Measurements from ENCODE around the gene LCN9. TPM values are rescaled to one million over a fixed set of nuclear protein-coding genes. Genes with fewer than 3 reads are reported as not detected.

Gene LCN9
- not detected for total RNA-seq

DNA sequence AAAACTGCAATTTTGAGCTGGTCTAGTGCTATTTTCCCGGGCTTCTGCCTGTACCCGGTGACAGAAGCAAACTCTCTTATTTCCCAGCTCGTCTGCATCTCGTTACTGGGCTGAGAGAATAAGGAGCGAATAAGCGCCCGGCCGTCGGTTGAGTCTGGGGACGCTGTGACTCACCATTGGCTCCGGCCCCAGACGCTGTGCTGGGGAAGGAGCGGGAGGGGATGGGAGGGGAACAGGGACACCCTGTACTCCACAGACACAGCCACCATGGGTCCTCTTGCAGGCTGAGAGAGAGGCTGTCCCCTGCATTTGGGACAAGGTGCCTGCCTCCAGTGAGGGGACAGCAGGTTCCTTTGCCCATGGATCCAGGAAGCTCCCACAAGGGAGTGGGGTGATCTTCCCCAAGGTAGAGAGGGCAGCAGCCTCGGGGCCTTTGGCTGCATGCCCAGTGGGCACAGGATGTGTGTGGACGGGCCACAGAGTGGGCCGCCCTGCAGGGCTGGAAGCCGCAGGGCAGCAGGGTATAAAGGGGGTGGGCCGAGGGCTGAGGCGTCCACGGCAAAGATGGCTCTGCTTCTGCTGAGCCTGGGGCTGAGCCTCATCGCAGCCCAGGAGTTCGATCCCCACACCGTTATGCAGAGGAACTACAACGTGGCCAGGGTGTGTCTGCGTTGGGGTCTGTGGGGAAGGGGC, at the start of gene LCN9:
Gene LCN9, plus strand, starts transcription at position 552 of the 693 bp plus-strand sequence. Its CDS starts 13 bp downstream, at position 565.
- no peaks in the 10 kb centered on the region for H3K27me3 ChIP-seq
- H3K9me3 ChIP-seq: no peaks in the 10 kb centered on the region
- no peak within 1 kb of the TSS for H3K27ac ChIP-seq
- no peak within 1 kb of the TSS for H3K4me3 ChIP-seq (replicated peaks in 1 of 3)
- no peaks in the 10 kb centered on the region for H3K4me1 ChIP-seq
- intact Hi-C loops (cut with DNase I): no loop called here
- TF ChIP-seq CTCF (IDR thresholded peaks at IDR 0.05) (no peak), POLR2A (IDR thresholded peaks at IDR 0.05) (no peak)
- H3K36me3 ChIP-seq: no peaks in the 10 kb centered on the region
- 52% methylated on average over 18 to 22 of the region's 25 CpGs for WGBS, 2 donors
- peak in 1 of 2 donors; percentile 13 for DNase-seq

DNA sequence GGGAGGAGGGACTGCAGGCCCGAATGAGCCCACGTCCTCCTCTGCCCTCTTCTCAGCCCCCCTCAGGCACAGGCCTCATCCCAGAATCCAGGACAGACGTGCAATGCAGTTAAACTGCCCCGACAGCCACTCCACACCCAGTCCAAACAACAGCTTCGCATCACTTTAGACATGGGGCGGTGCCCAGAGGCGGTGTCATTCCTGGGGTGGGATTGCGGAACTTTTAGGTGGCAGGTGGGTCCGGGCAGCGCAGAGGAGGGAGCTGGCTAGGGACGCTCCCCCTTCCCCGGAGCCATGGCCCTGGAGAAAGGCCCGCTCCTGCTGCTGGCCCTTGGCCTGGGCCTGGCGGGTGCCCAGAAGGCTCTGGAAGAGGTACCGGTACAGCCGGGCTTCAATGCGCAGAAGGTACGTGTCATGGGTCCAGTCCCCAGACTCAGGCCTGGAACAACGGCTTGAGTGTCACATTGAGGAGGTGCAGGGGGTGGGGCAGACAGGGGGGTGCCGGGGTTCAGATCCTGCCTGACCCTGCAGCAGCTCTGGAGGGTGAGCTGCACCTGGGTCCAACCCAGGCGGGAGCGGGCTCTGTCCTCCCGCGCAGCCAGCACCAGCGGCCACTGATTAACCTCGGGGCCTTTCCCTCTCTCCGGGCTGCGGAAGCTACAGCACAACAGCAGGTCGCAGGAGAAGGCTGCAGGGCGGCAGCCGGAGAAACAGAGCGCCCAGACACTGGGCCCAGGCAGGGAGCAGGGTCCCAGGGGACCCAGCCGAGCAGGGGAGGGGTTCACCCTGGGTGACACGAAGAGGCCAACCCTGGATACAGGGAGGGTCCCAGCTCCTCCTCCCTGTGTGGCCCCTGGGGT, 48.9 kb upstream of the LCN9 start:
- intact Hi-C loops (cut with DNase I): no loop called here
- WGBS, 2 donors: 73 to 78% methylated on average over 20 to 27 of the region's 34 CpGs
- H3K36me3 ChIP-seq: no peaks in the 10 kb centered on the region
- no peaks in the 10 kb centered on the region for H3K27me3 ChIP-seq
- H3K4me1 ChIP-seq: peaks cover 2 to 3% of the 10 kb centered on the region in 2 donors
- DNase-seq: no peak
- H3K4me3 ChIP-seq (replicated peaks in 1 of 3): no peak overlapping the region
- H3K9me3 ChIP-seq: no peaks in the 10 kb centered on the region
- no peak for TF ChIP-seq POLR2A (IDR thresholded peaks at IDR 0.05)
- no peak overlapping the region for H3K27ac ChIP-seq

DNA sequence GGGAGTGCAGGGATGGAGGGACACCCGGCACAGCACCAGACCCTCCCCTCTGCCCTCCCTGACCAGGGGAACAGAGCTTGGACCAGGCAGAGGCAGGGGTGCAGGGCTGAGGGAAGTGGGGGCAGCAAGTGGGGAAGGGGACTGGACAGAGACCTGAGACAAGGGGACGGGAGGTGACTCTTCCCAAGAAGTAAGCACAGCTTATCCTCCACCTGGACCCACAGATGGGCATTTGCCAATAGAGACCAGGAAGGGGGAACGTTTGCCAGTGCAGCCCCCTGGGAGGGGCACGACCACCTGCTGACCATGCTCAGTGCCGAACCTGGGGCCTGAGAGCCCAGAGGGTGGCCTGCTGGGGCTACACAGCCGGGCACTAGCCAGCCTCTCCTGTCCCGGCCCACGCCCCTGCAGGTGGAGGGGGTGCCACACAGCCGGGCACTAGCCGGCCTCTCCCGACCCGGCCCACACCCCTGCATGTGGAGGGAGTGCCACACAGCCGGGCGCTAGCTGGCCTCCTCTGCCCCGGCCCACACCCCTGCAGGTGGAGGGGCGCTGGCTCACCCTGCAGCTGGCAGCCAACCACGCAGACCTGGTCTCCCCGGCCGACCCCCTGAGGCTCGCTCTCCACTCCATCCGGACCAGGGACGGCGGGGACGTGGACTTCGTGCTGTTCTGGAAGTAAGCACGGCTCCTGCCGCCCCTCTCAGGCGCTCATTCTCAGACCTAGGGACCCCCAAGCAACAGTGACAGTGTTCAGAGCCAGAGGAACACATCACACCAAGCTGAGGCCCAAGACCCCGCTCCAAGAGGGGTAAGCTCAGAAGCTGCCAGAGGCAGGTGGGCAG, 48.1 kb upstream of the LCN9 start:
- Histone ChIP-seq H3K4me1 (peaks cover 7 to 8% of the 10 kb centered on the region in 2 donors), H3K4me3 (replicated peaks in 1 of 3) (no peak overlapping the region), H3K36me3 (no peaks in the 10 kb centered on the region), H3K27me3 (no peaks in the 10 kb centered on the region), H3K9me3 (no peaks in the 10 kb centered on the region), H3K27ac (no peak overlapping the region)
- DNase-seq: no peak
- TF ChIP-seq POLR2A (IDR thresholded peaks at IDR 0.05) (no peak), CTCF (IDR thresholded peaks at IDR 0.05) (no peak)
- intact Hi-C loops (cut with DNase I): no loop called here
- 77 to 79% methylated on average over 4 to 20 of the region's 29 CpGs for WGBS, 2 donors

- Histone ChIP-seq H3K27ac (no peak overlapping the region), H3K27me3 (no peaks in the 10 kb centered on the region), H3K4me1 (peaks cover 7 to 8% of the 10 kb centered on the region in 2 donors), H3K9me3 (no peaks in the 10 kb centered on the region), H3K36me3 (no peaks in the 10 kb centered on the region), H3K4me3 (replicated peaks in 1 of 3) (no peak overlapping the region)
- no peak for DNase-seq
- TF ChIP-seq CTCF (IDR thresholded peaks at IDR 0.05) (no peak), POLR2A (IDR thresholded peaks at IDR 0.05) (no peak)
- 74 to 76% methylated on average over 19 to 24 of the region's 31 CpGs for WGBS, 2 donors
- intact Hi-C loops (cut with DNase I): no loop called here
Measured at GRCh38 chr9:135615666-135616618, 47.2 kb upstream of the LCN9 start.

Data from thyroid gland (tissue), 4 donors.